Psoas muscle (tissue), 8 donors: Measurements from ENCODE around the gene TMSB15A. TPM values are rescaled to one million over a fixed set of nuclear protein-coding genes. Genes with fewer than 3 reads are reported as not detected.
"Not testable (repeated sequence)": the region's sequence is repeated elsewhere in the genome, so short reads cannot be mapped to it uniquely, and the experiment has no call there.

Source experiments
- ATAC-seq, 4 donors: fragments of 200-7000 bp; cut with Tn5 transposase; one replicate each; pipeline ENCODE4 v1.9.1; 2020; ENCODE audit warnings: moderate library complexity in 3 of 4, mild to moderate bottlenecking in 2 of 4
- DNase-seq, 2 donors: peaks; one replicate each; pipeline ENCODE4 v3.0.0-alpha.2; 2020
- H3K27ac ChIP-seq: fragments of 200-600 bp; one replicate; pipeline ENCODE4 v1.8.0; 2022
- H3K27me3 ChIP-seq, 3 donors: fragments of 200-600 bp in 1 of 3; one replicate each; pipeline versions ENCODE4 v1.6.1 to v1.8.0; 2013 to 2022; ENCODE audit warnings: low read length in 2 of 3, mild to moderate bottlenecking in 2 of 3, moderate library complexity in 1 of 3; ENCODE audit not compliant: insufficient read depth in 3 of 3
- H3K36me3 ChIP-seq, 2 donors: fragments of 200-600 bp in 1 of 2; one replicate each; pipeline versions ENCODE4 v1.6.1 to v1.8.0; 2013 to 2022; ENCODE audit warnings: low read depth in 1 of 2, mild to moderate bottlenecking in 1 of 2, moderate library complexity in 1 of 2; ENCODE audit not compliant: insufficient read depth in 1 of 2
- H3K4me1 ChIP-seq: fragments of 200-600 bp; one replicate; pipeline ENCODE4 v1.8.0; 2022
- H3K4me3 ChIP-seq: fragments of 200-600 bp; one replicate; pipeline ENCODE4 v1.8.0; 2022; ENCODE audit warnings: mild to moderate bottlenecking
- H3K9me3 ChIP-seq: fragments of 200-600 bp; one replicate; pipeline ENCODE4 v1.8.0; 2022
- CTCF ChIP-seq: fragments of 200-600 bp; IDR thresholded peaks from one replicate; pipeline ENCODE4 v1.8.0; 2022; ENCODE audit warnings: antibody characterized with exemption
- WGBS, 3 donors: extraction: QIAGEN DNeasy Blood & Tissue Kit; methylation state at CpG; one replicate each; pipeline versions ENCODE4 v1.1.6 to v1.1.7; 2013; 5-methylcytosine and 5-hydroxymethylcytosine counted together
- intact Hi-C, 2 donors: fragments of 100-400 bp; cut with DNase I; formaldehyde crosslinking; loops; one replicate each; pipeline versions ENCODE4 v1.11.0 to v1.14.2; 2022
- polyA plus RNA-seq, 3 donors: library from polyadenylated mRNA; stranded (reverse); fragments of 200-250 nt; gene quantifications; one replicate each; pipeline ENCODE4 v1.2.3, GENCODE V29; 2013
- total RNA-seq, 4 donors: library from RNA; stranded (reverse); fragmentation: NEBNext Ultra II Directional in 2 of 4; extraction: Animal tissue kit (Norgen Biotek cat#: 25700) in 2 of 4; gene quantifications; one replicate each; pipeline versions ENCODE4 v1.2.1 to v1.2.4, GENCODE V29; 2021 to 2023
- donor health status: healthy with polysubstance abuse.
- donor health status: DM: no; HTN: no; CAD: no; lungs with moderate emphysema.
- donor health status: Bipolar disorder and iron deficiency.
- donor health status: healthy.
- donor health status: DM: yes; HTN: yes; CAD: no.
- donor health status: DM: no; HTN: no; CAD: no.
- donor health status: DM: no; HTN: no; CAD: no.
- donor health status: DM: yes; HTN: yes; CAD: no.

TMSB15A gene
- total and polyA plus RNA-seq, 7 donors = 0.23 to 0.43 TPM; not detected in 5

DNA sequence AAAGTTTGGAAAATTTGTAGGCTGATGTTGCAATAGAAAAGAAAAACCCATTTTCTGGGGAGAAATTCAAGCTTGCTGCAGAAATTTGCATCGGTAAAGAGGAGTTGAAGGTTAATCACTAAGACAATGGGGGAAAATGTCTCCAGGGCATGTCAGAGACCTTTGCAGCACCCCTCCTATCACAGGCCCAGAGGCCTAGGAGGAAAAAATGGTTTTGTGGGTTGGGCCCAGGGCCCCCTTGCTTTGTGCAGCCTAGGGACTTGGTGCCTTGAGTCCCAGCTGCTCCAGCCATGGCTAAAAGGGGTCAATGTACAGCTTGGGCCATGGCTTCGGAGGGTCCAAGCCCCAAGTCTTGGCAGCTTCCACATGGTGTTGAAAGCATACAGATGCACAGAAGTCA is 17.8 kb downstream of the TMSB15A start:
- H3K9me3 ChIP-seq = no peaks in the 10 kb centered on the region
- no peak for TF ChIP-seq CTCF
- DNase-seq (no peak), ATAC-seq (no peak)
- H3K4me3 ChIP-seq = no peak overlapping the region
- H3K4me1 ChIP-seq = no peaks in the 10 kb centered on the region
- intact Hi-C loops = no loop called here
- H3K27ac ChIP-seq = no peak overlapping the region
- no peaks in the 10 kb centered on the region for H3K36me3 ChIP-seq
- 83 to 99% (median 86%) methylated on average over 2 of the region's 2 CpGs for WGBS, 3 donors
- H3K27me3 ChIP-seq = peaks cover 0 to 13% (median 0%) of the 10 kb centered on the region in 3 donors

DNA sequence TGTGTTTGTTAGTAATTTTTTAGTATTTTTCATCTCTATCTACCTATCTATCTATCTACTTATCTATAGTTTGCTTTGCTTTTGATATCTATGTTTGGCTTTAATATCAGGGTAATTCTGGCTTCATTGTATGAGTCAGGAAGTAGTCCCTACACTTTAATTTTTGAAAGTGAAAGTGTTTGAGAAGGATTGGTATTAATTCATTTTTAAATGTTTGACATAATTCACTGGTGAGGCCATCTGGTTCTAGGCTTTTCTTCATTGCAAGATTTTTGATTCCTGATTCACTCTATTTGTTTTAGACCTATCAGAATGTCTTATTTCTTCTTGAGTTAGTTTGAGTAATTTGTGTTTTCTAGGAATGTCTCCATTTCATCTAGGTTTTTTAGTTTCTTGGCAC is 24.8 kb downstream of the TMSB15A start:
- ATAC-seq (no peak), DNase-seq (no peak)
- Histone ChIP-seq H3K36me3 (no peaks in the 10 kb centered on the region), H3K27me3 (peaks cover 0 to 5% (median 0%) of the 10 kb centered on the region in 3 donors), H3K4me3 (no peak overlapping the region), H3K4me1 (no peaks in the 10 kb centered on the region), H3K9me3 (no peaks in the 10 kb centered on the region), H3K27ac (no peak overlapping the region)
- TF ChIP-seq CTCF = no peak
- intact Hi-C loops = no loop called here

DNA sequence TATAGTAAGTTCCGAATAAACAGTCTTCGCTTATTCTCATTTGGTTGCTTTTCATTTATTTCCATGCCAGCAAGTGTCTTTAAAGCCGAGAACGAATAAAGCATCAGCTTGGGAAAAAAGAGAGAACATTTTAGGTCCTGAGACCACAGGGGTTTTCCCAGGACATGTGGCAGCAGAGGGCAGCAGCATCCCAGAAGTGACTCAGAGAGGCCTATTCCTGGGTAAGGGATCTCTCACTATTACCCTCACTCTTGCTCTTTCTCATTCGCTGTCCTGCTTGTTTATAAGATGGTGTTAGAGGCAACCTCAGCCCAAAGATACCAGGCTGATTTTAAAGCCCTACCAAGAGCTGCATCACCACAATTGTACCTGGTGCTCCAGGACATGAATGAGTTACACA is 37.8 kb downstream of the TMSB15A start:
- H3K27me3 ChIP-seq, H3K9me3 ChIP-seq, H3K4me1 ChIP-seq, intact Hi-C loops, H3K4me3 ChIP-seq, H3K27ac ChIP-seq, DNase-seq, ATAC-seq, H3K36me3 ChIP-seq: not testable (repeated sequence)
- 0 to 31% (median 23%) methylated on average over 1 to 2 of the region's 5 CpGs for WGBS, 3 donors

- H3K4me1 ChIP-seq, H3K9me3 ChIP-seq, ATAC-seq, H3K27me3 ChIP-seq, intact Hi-C loops, H3K27ac ChIP-seq, DNase-seq, H3K4me3 ChIP-seq, H3K36me3 ChIP-seq: not testable (repeated sequence)
- 42 to 48% (median 47%) methylated on average over 6 to 7 of the region's 17 CpGs for WGBS, 3 donors
Measured at GRCh38 chrX:102471762-102472220, 44.7 kb downstream of the TMSB15A start, which contains the start of gene TCP11X2. Gene TCP11X2, minus strand, starts transcription at chrX:102471812.

- ATAC-seq, intact Hi-C loops: not testable (repeated sequence)
- no CpG with 5 or more reads among the region's 3 CpGs for WGBS, 3 donors
Measured at GRCh38 chrX:102470215-102470614, 46.3 kb downstream of the TMSB15A start.

More at GRCh38 chrX:102470215-102470614, 46.3 kb downstream of the TMSB15A start:
- H3K36me3 ChIP-seq, H3K27me3 ChIP-seq, H3K4me3 ChIP-seq, H3K4me1 ChIP-seq, DNase-seq, H3K9me3 ChIP-seq, H3K27ac ChIP-seq: not testable (repeated sequence)

Other genes starting within 250 kb of the TMSB15A start
- gene NXF2B, start 76.7 kb downstream of the TMSB15A start, total RNA-seq = not detected
- gene NXF2B, start 76.7 kb downstream of the TMSB15A start, polyA plus RNA-seq = not detected
- gene TCP11X2, start 44.9 kb downstream of the TMSB15A start, total RNA-seq = not detected
- not detected for gene TCP11X2, start 44.9 kb downstream of the TMSB15A start, polyA plus RNA-seq
- 1 to 10 TPM; 2.9 to 7.4 (median 3.9) TPM for gene ARMCX5, start 82.8 kb upstream of the TMSB15A start, total RNA-seq
- gene ARMCX5, start 82.8 kb upstream of the TMSB15A start, polyA plus RNA-seq = 1 to 10 TPM; 2.4 to 4.2 (median 2.9) TPM
- 1 to 10 TPM; 1.2 to 7.2 (median 2.5) TPM for gene GPRASP1, start 134.7 kb upstream of the TMSB15A start, total RNA-seq
- gene GPRASP1, start 134.7 kb upstream of the TMSB15A start, polyA plus RNA-seq = under 1 TPM; 0.43 to 0.89 (median 0.84) TPM
- gene GPRASP2, start 195.7 kb upstream of the TMSB15A start, total RNA-seq = 10 to 100 TPM in 1 of 4 donors, 1 to 10 TPM in 3; 3.1 to 11.6 (median 3.4) TPM
- gene GPRASP2, start 195.7 kb upstream of the TMSB15A start, polyA plus RNA-seq = 1 to 10 TPM in 2 of 3 donors, under 1 TPM in 1; 0.89 to 1.8 (median 1.4) TPM
- gene GPRASP3, start 204.0 kb upstream of the TMSB15A start, total RNA-seq = 1 to 10 TPM; 1.5 to 6.2 (median 3.0) TPM
- gene GPRASP3, start 204.0 kb upstream of the TMSB15A start, polyA plus RNA-seq = 1 to 10 TPM in 1 of 3 donors, under 1 TPM in 2; 0.52 to 2.3 (median 0.86) TPM